Epithelial cell of proximal tubule (primary cell): ENCODE results near the gene HDGFL2. TPM values are rescaled to one million over a fixed set of nuclear protein-coding genes. Genes with fewer than 3 reads are reported as not detected.

Source experiments
- DNase-seq: peaks from one replicate; pipeline ENCODE4 v3.0.0-alpha.2; 2011; ENCODE audit warnings: low read depth
- H3K4me3 ChIP-seq: 2 replicates; pipeline ENCODE4 v1.5.1; 2011; ENCODE audit warnings: low read depth, mild to moderate bottlenecking, low read length
- CTCF ChIP-seq: conservative IDR thresholded peaks from 2 replicates; pipeline ENCODE4 v1.5.1; 2012; ENCODE audit warnings: low read depth, mild to moderate bottlenecking, low read length
- total RNA-seq: library from RNA; depleted of rRNA; stranded (reverse); fragments of >200 nt; gene quantifications from 2 replicates; pipeline ENCODE4 v1.2.3, GENCODE V29; 2015

The HDGFL2 gene
- total RNA-seq, 1 donor from 2014 or later = 91.8 TPM

GRCh38 chr19:4437103-4437502 lies 35.0 kb upstream of the HDGFL2 start:
- no peak overlapping the region for H3K4me3 ChIP-seq
- DNase-seq = no peak
- TF ChIP-seq CTCF = no peak

GRCh38 chr19:4439243-4439642 lies 32.9 kb upstream of the HDGFL2 start:
- no peak overlapping the region for H3K4me3 ChIP-seq
- no peak for TF ChIP-seq CTCF
- no peak for DNase-seq

DNA sequence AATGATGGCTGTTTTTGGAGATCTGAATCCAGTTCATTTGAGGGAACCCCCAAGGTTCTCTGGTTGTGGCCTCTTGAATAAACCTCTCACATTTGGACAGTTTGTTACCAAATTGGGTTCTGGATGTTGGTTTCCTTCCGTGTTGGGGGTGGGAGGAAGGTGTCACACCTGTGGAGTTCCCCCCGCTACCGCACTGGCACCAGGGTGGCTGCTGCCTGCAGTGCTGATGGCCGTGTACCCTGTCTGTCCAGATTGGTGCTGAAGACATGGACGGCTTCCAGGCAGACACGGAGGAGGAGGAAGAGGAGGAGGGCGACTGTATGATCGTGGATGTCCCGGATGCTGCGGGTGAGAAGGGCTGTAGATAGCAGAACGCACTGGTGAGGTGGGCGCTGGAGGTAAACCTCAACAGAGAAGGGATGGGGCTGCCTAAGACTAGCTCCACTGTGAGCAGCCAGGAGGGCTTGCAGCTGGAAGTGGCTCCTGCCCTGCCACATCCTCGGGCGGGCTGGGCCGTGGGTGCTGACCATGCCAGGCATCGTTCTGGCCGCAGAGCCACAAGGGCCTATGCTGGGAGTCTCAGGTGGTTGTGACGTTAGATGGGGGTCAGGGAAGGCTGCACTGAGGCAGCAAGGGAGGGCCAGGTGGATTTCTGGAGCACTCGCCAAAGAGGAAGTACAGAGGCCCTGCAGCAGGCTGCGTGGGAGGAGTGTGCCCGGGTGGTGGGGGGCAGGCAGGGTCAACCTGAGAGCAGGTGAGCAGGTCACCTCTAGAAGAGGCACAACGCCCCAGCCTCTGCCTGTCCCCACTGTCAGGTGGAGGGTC lies 29.9 kb upstream of the HDGFL2 start:
- no peak for TF ChIP-seq CTCF
- no peak overlapping the region for H3K4me3 ChIP-seq
- no peak for DNase-seq

DNA sequence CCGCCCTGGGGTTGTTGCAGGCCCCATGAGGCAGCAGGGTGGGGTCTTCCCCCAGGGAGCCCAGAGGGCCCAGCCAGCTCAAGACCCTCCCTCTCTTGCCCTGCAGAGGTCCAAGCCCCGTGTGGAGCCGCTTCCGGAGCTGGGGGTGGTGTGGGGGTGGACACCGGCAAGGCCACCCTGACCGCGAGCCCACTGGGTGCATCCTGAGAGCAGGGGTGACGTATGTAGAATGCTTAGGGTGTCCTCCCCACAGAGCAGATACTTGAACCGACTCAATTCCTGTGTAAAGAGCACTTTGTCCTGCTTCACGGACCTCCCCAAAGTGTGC lies 29.3 kb upstream of the HDGFL2 start:
- no peak for TF ChIP-seq CTCF
- no peak for DNase-seq
- no peak overlapping the region for H3K4me3 ChIP-seq

GRCh38 chr19:4443188-4443587 lies 28.9 kb upstream of the HDGFL2 start:
- no peak for TF ChIP-seq CTCF
- DNase-seq = no peak
- no peak overlapping the region for H3K4me3 ChIP-seq

- no peak overlapping the region for H3K4me3 ChIP-seq
- DNase-seq = no peak
- TF ChIP-seq CTCF = no peak
These were observed 27.9 kb upstream of the HDGFL2 start for GRCh38 chr19:4443966-4444764.
